H1 (cell line): ENCODE measurements around the gene GNLY. TPM values are rescaled to one million over a fixed set of nuclear protein-coding genes. Genes with fewer than 3 reads are reported as not detected.

Experiments used
- CTCF ChIA-PET: fragments of 300-600 bp; sonication (Branson Sonifier 250); formaldehyde crosslinking; loops from one replicate; lab custom pipeline; 2021; ENCODE audit not compliant: partially characterized antibody; lab: Charles Lee
- POLR2A ChIA-PET: fragments of 300-600 bp; sonication (Branson Sonifier 250); formaldehyde crosslinking; loops from one replicate; lab custom pipeline; 2021; ENCODE audit warnings: inconsistent platforms; ENCODE audit not compliant: partially characterized antibody; lab: Charles Lee
- DNase-seq, 2 experiments: peaks; one replicate each; pipeline versions ENCODE4 v3.0.0 to v3.0.0-alpha.2; 2010 to 2022; ENCODE audit warnings: low spot score in 2 of 2, low read depth in 1 of 2, mixed read lengths in 1 of 2
- FAIRE-seq: peaks from 2 replicates; lab custom pipeline; 2011; peaks lifted over from hg19 to GRCh38; lab: Jason Lieb, UNC
- H2AFZ ChIP-seq: 2 replicates; pipeline ENCODE4 v1.8.1; 2012; ENCODE audit warnings: low read length, inconsistent platforms
- H2AK5ac ChIP-seq: 2 replicates; pipeline ENCODE4 v1.6.1; 2013; ENCODE audit warnings: low read depth, low read length
- H2BK120ac ChIP-seq: replicated peaks from 2 replicates; pipeline ENCODE3; 2013; ENCODE audit warnings: low read depth, low read length, inconsistent platforms
- H2BK12ac ChIP-seq: 2 replicates; pipeline ENCODE4 v1.6.1; 2013; ENCODE audit warnings: low read depth, low read length
- H2BK15ac ChIP-seq: 2 replicates; pipeline ENCODE4 v1.6.1; 2013; ENCODE audit warnings: low read length
- H2BK20ac ChIP-seq: 2 replicates; pipeline ENCODE4 v1.6.1; 2013; ENCODE audit warnings: low read length
- H2BK5ac ChIP-seq: 2 replicates; pipeline ENCODE4 v1.6.1; 2013; ENCODE audit warnings: low read depth, low read length
- H3K14ac ChIP-seq: 2 replicates; pipeline ENCODE4 v1.6.1; 2013; ENCODE audit warnings: inconsistent platforms; ENCODE audit not compliant: insufficient read length
- H3K18ac ChIP-seq: 2 replicates; pipeline ENCODE4 v1.6.1; 2013; ENCODE audit warnings: low read length; ENCODE audit errors: extremely low read depth
- H3K23ac ChIP-seq: 2 replicates; pipeline ENCODE4 v1.6.1; 2013; ENCODE audit warnings: inconsistent platforms; ENCODE audit not compliant: insufficient read length
- H3K23me2 ChIP-seq: 2 replicates; pipeline ENCODE4 v1.6.1; 2013; ENCODE audit warnings: low read depth, low read length
- H3K27ac ChIP-seq: 2 replicates; pipeline ENCODE4 v1.6.1; 2011; ENCODE audit warnings: low read depth, low read length, inconsistent platforms
- H3K27me3 ChIP-seq, 4 experiments: replicated peaks in 1 of 4; 1 replicate in 1 of 4; 2 replicates in 3 of 4; pipeline versions ENCODE4 v1.6.1 to v1.8.1; 2011 to 2013; ENCODE audit warnings: low read length in 3 of 4, mild to moderate bottlenecking in 3 of 4, inconsistent platforms in 2 of 4, mixed read lengths in 2 of 4, moderate library complexity in 1 of 4; ENCODE audit not compliant: control insufficient read depth in 3 of 4, insufficient read depth in 3 of 4; ENCODE audit errors: extremely low read depth in 1 of 4
- H3K36me3 ChIP-seq, 4 experiments: 2 replicates each; pipeline versions ENCODE4 v1.6.1 to v1.8.1; 2011 to 2013; ENCODE audit warnings: mild to moderate bottlenecking in 4 of 4, low read length in 3 of 4, moderate library complexity in 2 of 4, control low read depth in 1 of 4, inconsistent platforms in 1 of 4; ENCODE audit not compliant: insufficient read depth in 4 of 4, control insufficient read depth in 2 of 4
- H3K4ac ChIP-seq: replicated peaks from 2 replicates; pipeline ENCODE3; 2013; ENCODE audit warnings: low read length, low read depth, mixed read lengths, inconsistent platforms; ENCODE audit not compliant: insufficient read length
- H3K4me1 ChIP-seq, 4 experiments: replicated peaks in 1 of 4; 1 replicate in 1 of 4; 2 replicates in 3 of 4; pipeline versions ENCODE4 v1.6.1 to v1.8.1; 2011 to 2013; ENCODE audit warnings: low read length in 3 of 4, inconsistent platforms in 2 of 4, mixed read lengths in 1 of 4; ENCODE audit not compliant: insufficient read depth in 4 of 4, control insufficient read depth in 3 of 4
- H3K4me2 ChIP-seq, 2 experiments: 2 replicates each; pipeline versions ENCODE4 v1.6.1 to v1.8.1; 2011 to 2013; ENCODE audit warnings: low read depth in 2 of 2, low read length in 2 of 2, control low read depth in 1 of 2, inconsistent platforms in 1 of 2, mild to moderate bottlenecking in 1 of 2; ENCODE audit not compliant: insufficient read depth in 1 of 2
- H3K4me3 ChIP-seq, 4 experiments: fragments of 200-600, 300-600 bp in 1 of 4; sonication (generic), shearing (Covaris generic), sonication (Bioruptor Twin) in 1 of 4; 2 replicates each; pipeline versions ENCODE4 v1.5.1 to v1.8.1; 2011 to 2016; ENCODE audit warnings: low read length in 4 of 4, low read depth in 3 of 4, control low read depth in 2 of 4, inconsistent platforms in 2 of 4, mild to moderate bottlenecking in 2 of 4, mixed read lengths in 1 of 4, moderate library complexity in 1 of 4; ENCODE audit not compliant: insufficient read depth in 2 of 4; ENCODE audit errors: extremely low read depth in 1 of 4
- H3K56ac ChIP-seq: replicated peaks from 2 replicates; pipeline ENCODE3; 2013; ENCODE audit warnings: low read depth, mild to moderate bottlenecking, mixed read lengths, low read length, inconsistent platforms; ENCODE audit not compliant: insufficient read length
- H3K79me1 ChIP-seq: 2 replicates; pipeline ENCODE4 v1.6.1; 2013; ENCODE audit warnings: low read depth, low read length, control low read depth
- H3K79me2 ChIP-seq, 2 experiments: 2 replicates each; pipeline versions ENCODE4 v1.6.1 to v1.8.1; 2012 to 2013; ENCODE audit warnings: low read length in 2 of 2, mild to moderate bottlenecking in 2 of 2, inconsistent platforms in 1 of 2; ENCODE audit not compliant: insufficient read depth in 2 of 2, control insufficient read depth in 1 of 2
- H3K9ac ChIP-seq, 4 experiments: replicated peaks in 1 of 4; 1 replicate in 1 of 4; 2 replicates in 3 of 4; pipeline versions ENCODE4 v1.6.1 to v1.8.1; 2011 to 2013; ENCODE audit warnings: low read depth in 3 of 4, low read length in 3 of 4, control low read depth in 2 of 4, mild to moderate bottlenecking in 2 of 4, moderate library complexity in 2 of 4, inconsistent platforms in 1 of 4; ENCODE audit errors: extremely low read depth in 1 of 4
- H3K9me3 ChIP-seq, 2 experiments: 2 replicates each; pipeline versions ENCODE4 v1.6.1 to v1.8.1; 2012 to 2013; ENCODE audit warnings: mild to moderate bottlenecking in 2 of 2, moderate library complexity in 2 of 2, control low read depth in 1 of 2, inconsistent platforms in 1 of 2, low read depth in 1 of 2, low read length in 1 of 2, mixed read lengths in 1 of 2; ENCODE audit not compliant: insufficient read depth in 2 of 2
- H4K20me1 ChIP-seq, 2 experiments: replicated peaks in 1 of 2; 2 replicates each; pipeline versions ENCODE3 to v1.8.1; 2011 to 2013; ENCODE audit warnings: inconsistent platforms in 2 of 2, low read length in 2 of 2, mild to moderate bottlenecking in 1 of 2; ENCODE audit not compliant: insufficient read depth in 2 of 2, control insufficient read depth in 1 of 2
- H4K5ac ChIP-seq: 2 replicates; pipeline ENCODE4 v1.6.1; 2013; ENCODE audit warnings: low read length, low read depth, mixed read lengths, inconsistent platforms; ENCODE audit not compliant: insufficient read length
- H4K8ac ChIP-seq: 2 replicates; pipeline ENCODE4 v1.8.0; 2013; ENCODE audit warnings: mild to moderate bottlenecking, moderate library complexity, low read length, inconsistent platforms; ENCODE audit not compliant: insufficient read depth; ENCODE audit errors: extremely low read depth
- H4K91ac ChIP-seq: replicated peaks from 2 replicates; pipeline ENCODE3; 2013; ENCODE audit warnings: low read length, mixed read lengths, inconsistent platforms; ENCODE audit not compliant: insufficient read length
- TEAD4 ChIP-seq: IDR thresholded peaks from 2 replicates; pipeline ENCODE4 v1.6.1; 2012; ENCODE audit warnings: low read depth, low read length, inconsistent platforms, mixed read lengths
- WGBS, 2 experiments: shearing (Covaris generic) in 1 of 2; methylation state at CpG; one replicate each; pipeline versions ENCODE4 v1.1.6 to v1.1.7; 2013 to 2015; ENCODE audit warnings: low lambda C conversion rate in 2 of 2, mixed read lengths in 2 of 2, inconsistent platforms in 1 of 2, low coverage in 1 of 2, missing lambda C conversion rate in 1 of 2; ENCODE audit not compliant: insufficient replicate concordance in 2 of 2, insufficient coverage in 1 of 2, insufficient read length in 1 of 2; ENCODE audit errors: extremely low coverage in 1 of 2, missing lambda C conversion rate in 1 of 2; 5-methylcytosine and 5-hydroxymethylcytosine counted together
- polyA plus RNA-seq, 7 experiments: library from polyadenylated mRNA; depleted of rRNA in 3 of 7; stranded (reverse) in 5 of 7; unstranded in 2 of 7; fragments of >200 nt in 5 of 7; fragments of 200-250 nt in 2 of 7; gene quantifications; 1 replicate in 5 of 7; 2 replicates in 1 of 7; 4 replicates in 1 of 7; pipeline versions ENCODE4 v1.2.1 to v1.2.3, GENCODE V29; 2011 to 2013; ENCODE audit warnings: missing spikeins in 2 of 7, mixed read lengths in 2 of 7
- total RNA-seq: library from RNA; stranded (reverse); fragmentation: NEBNext Ultra II Directional; extraction: Animal tissue kit (Norgen Biotek cat#: 25700); gene quantifications from 2 replicates; pipeline ENCODE4 v1.2.1, GENCODE V29; 2021
- TF ChIP-seq, protein P1 (sequence below), 3 experiments: IDR thresholded peaks; 1 replicate in 2 of 3; 2 replicates in 1 of 3; pipeline versions ENCODE4 v1.5.1 to v1.6.1; 2011; ENCODE audit warnings: low read length in 3 of 3, mild to moderate bottlenecking in 3 of 3, inconsistent platforms in 2 of 3, low read depth in 1 of 3, moderate library complexity in 1 of 3; ENCODE audit not compliant: insufficient read depth in 1 of 3; ENCODE audit errors: control extremely low read depth in 1 of 3

GNLY gene
- total and polyA plus RNA-seq, 2 of the 8 experiments (the other 6 are each of a cell fraction or from before 2014, with no cell fraction given): 0.03 TPM; not detected in 1

DNA sequence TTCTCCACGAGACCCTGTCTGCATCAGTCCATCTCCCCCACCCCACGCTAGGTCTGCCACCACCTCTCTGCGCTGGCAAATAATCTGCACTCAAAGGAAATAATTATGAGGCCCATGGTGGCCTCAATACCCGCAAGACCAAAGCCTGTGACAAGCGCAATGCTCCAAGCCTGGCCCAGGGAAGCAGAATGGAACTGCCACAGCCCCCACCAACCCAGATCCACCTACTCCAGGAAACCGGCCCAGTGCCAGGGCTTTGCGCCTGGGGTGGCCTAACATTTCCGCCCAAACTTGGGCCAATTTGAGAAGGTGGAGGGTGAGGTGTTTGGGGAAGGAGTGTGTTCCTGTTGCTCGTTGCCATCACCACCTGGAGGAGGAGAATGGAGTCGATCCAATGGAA, 33.6 kb downstream of the GNLY start:
- no peak overlapping the region for H2BK5ac ChIP-seq
- no peak overlapping the region; the same call in 1 of the 2 replicates for H4K8ac ChIP-seq
- H2BK20ac ChIP-seq: no peak overlapping the region
- TF ChIP-seq TEAD4: no peak
- TF ChIP-seq, protein P1, sequence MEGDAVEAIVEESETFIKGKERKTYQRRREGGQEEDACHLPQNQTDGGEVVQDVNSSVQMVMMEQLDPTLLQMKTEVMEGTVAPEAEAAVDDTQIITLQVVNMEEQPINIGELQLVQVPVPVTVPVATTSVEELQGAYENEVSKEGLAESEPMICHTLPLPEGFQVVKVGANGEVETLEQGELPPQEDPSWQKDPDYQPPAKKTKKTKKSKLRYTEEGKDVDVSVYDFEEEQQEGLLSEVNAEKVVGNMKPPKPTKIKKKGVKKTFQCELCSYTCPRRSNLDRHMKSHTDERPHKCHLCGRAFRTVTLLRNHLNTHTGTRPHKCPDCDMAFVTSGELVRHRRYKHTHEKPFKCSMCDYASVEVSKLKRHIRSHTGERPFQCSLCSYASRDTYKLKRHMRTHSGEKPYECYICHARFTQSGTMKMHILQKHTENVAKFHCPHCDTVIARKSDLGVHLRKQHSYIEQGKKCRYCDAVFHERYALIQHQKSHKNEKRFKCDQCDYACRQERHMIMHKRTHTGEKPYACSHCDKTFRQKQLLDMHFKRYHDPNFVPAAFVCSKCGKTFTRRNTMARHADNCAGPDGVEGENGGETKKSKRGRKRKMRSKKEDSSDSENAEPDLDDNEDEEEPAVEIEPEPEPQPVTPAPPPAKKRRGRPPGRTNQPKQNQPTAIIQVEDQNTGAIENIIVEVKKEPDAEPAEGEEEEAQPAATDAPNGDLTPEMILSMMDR (IDR thresholded peaks at IDR 0.05; ENCODE audit: control extremely low read depth in 1 of 3, insufficient read depth in 1 of 3, low read depth in 1 of 3, low read length in 3 of 3): no peak
- 89% methylated on average over 9 of the region's 10 CpGs; no CpG with 5 or more reads in 1 of the 2 experiments for WGBS, 2 experiments
- H3K4me3 ChIP-seq: no peak overlapping the region
- H3K36me3 ChIP-seq: no peaks in the 10 kb centered on the region
- H3K79me2 ChIP-seq: no peaks in the 10 kb centered on the region
- H3K56ac ChIP-seq: no peak overlapping the region
- no peak overlapping the region for H2AK5ac ChIP-seq
- no peaks in the 10 kb centered on the region for H3K4me1 ChIP-seq
- POLR2A ChIA-PET: no interaction called here
- no peak overlapping the region for H3K4me2 ChIP-seq
- no peaks in the 10 kb centered on the region for H3K23me2 ChIP-seq
- DNase-seq (no peak), FAIRE-seq (no peak)
- no peak overlapping the region for H2AFZ ChIP-seq
- no peak overlapping the region for H2BK120ac ChIP-seq
- H3K27me3 ChIP-seq: no peaks in the 10 kb centered on the region
- H4K20me1 ChIP-seq: no peaks in the 10 kb centered on the region
- H4K91ac ChIP-seq: no peak overlapping the region
- H4K5ac ChIP-seq: no peak overlapping the region
- H3K14ac ChIP-seq: no peak overlapping the region
- H3K23ac ChIP-seq: no peak overlapping the region
- H2BK12ac ChIP-seq: no peak overlapping the region
- CTCF ChIA-PET: interaction anchor here (0.9 to 2.2 kb wide), 3 partner anchors 22 to 75 kb away, joined by 4 to 10 read pairs (median 5); no protein-coding TSS in a partner anchor
- no peaks in the 10 kb centered on the region for H3K79me1 ChIP-seq
- no peak overlapping the region for H3K18ac ChIP-seq
- 0 out of 2 replicates have a peak overlapping the region, but pooled peaks have one; percentile 72 for H2BK15ac ChIP-seq
- no peaks in the 10 kb centered on the region for H3K9me3 ChIP-seq
- H3K4ac ChIP-seq: no peak overlapping the region
- no peak overlapping the region for H3K27ac ChIP-seq
- H3K9ac ChIP-seq: no peak overlapping the region
